Measurements from ENCODE around the gene CDR2. TPM values are rescaled to one million over a fixed set of nuclear protein-coding genes. Genes with fewer than 3 reads are reported as not detected.
"Not testable (repeated sequence)": the region's sequence is repeated elsewhere in the genome, so short reads cannot be mapped to it uniquely, and the experiment has no call there.

The CDR2 gene
- total and polyA plus RNA-seq, 2 experiments from 2014 or later: 26.7 to 30.9 TPM

- DNase-seq (ENCODE audit: low spot score): peak; percentile 57
- H3K27ac ChIP-seq: peak overlapping the region; percentile 80
- no peak overlapping the region for H3K4me3 ChIP-seq
- no peaks in the 10 kb centered on the region for H3K27me3 ChIP-seq
- H3K9me2 ChIP-seq (replicated peaks; ENCODE audit: insufficient read depth): no peaks in the 10 kb centered on the region
- WGBS (ENCODE audit: low lambda C conversion rate, missing lambda C conversion rate): 37% methylated on average over 3 of the region's 3 CpGs
- H3K4me1 ChIP-seq (ENCODE audit: insufficient read depth): peaks cover 18% of the 10 kb centered on the region
- TF ChIP-seq EZH2phosphoT487 (IDR thresholded peaks at IDR 0.05; ENCODE audit: low read depth, severe bottlenecking, unreplicated experiment) (no peak), CTCF (IDR thresholded peaks at IDR 0.05; ENCODE audit: poor library complexity) (no peak), EZH2 (IDR thresholded peaks at IDR 0.05; ENCODE audit: borderline replicate concordance) (no peak)
- H3K4me2 ChIP-seq: peak overlapping the region; percentile 14
- H4K20me1 ChIP-seq (ENCODE audit: insufficient read depth, poor library complexity, severe bottlenecking): no peaks in the 10 kb centered on the region
- H3K36me3 ChIP-seq (replicated peaks; ENCODE audit: insufficient read depth, low read depth): no peaks in the 10 kb centered on the region
- H2AFZ ChIP-seq: no peak overlapping the region
- H3K79me2 ChIP-seq: peaks cover 45% of the 10 kb centered on the region
- no peaks in the 10 kb centered on the region for H3K9me3 ChIP-seq (ENCODE audit: low read depth)
Observed at GRCh38 chr16:22353191-22353919, 21.1 kb downstream of the CDR2 start.

- no peaks in the 10 kb centered on the region for H4K20me1 ChIP-seq (ENCODE audit: insufficient read depth, poor library complexity, severe bottlenecking)
- peaks cover 43% of the 10 kb centered on the region for H3K79me2 ChIP-seq
Observed at GRCh38 chr16:22352723-22353122, 21.7 kb downstream of the CDR2 start.

GRCh38 chr16:22352140-22352539, 22.3 kb downstream of the CDR2 start:
- no peaks in the 10 kb centered on the region for H3K27me3 ChIP-seq
- H3K4me2 ChIP-seq: no peak overlapping the region

More at GRCh38 chr16:22352723-22353122, 21.7 kb downstream of the CDR2 start:
- no peaks in the 10 kb centered on the region for H3K36me3 ChIP-seq (replicated peaks; ENCODE audit: insufficient read depth, low read depth)
- no peak overlapping the region for H2AFZ ChIP-seq
- no peaks in the 10 kb centered on the region for H3K9me2 ChIP-seq (replicated peaks; ENCODE audit: insufficient read depth)
- peaks cover 18% of the 10 kb centered on the region for H3K4me1 ChIP-seq (ENCODE audit: insufficient read depth)
- no peak overlapping the region for H3K4me2 ChIP-seq
- WGBS (ENCODE audit: low lambda C conversion rate, missing lambda C conversion rate): 88% methylated on average over 5 of the region's 5 CpGs
- H3K27me3 ChIP-seq: no peaks in the 10 kb centered on the region
- peak overlapping the region; percentile 80 for H3K27ac ChIP-seq
- TF ChIP-seq CTCF (IDR thresholded peaks at IDR 0.05; ENCODE audit: poor library complexity) (no peak), EZH2phosphoT487 (IDR thresholded peaks at IDR 0.05; ENCODE audit: low read depth, severe bottlenecking, unreplicated experiment) (no peak), EZH2 (IDR thresholded peaks at IDR 0.05; ENCODE audit: borderline replicate concordance) (no peak)
- DNase-seq (ENCODE audit: low spot score): no peak
- H3K9me3 ChIP-seq (ENCODE audit: low read depth): no peaks in the 10 kb centered on the region
- H3K4me3 ChIP-seq: no peak overlapping the region

GRCh38 chr16:22351017-22351416, 23.4 kb downstream of the CDR2 start:
- H3K4me2 ChIP-seq; H3K27me3 ChIP-seq; H2AFZ ChIP-seq; H3K27ac ChIP-seq; H3K36me3 ChIP-seq (replicated peaks; ENCODE audit: insufficient read depth, low read depth); H3K9me3 ChIP-seq (ENCODE audit: low read depth); DNase-seq (ENCODE audit: low spot score); H4K20me1 ChIP-seq (ENCODE audit: insufficient read depth, poor library complexity, severe bottlenecking); H3K4me3 ChIP-seq; H3K9me2 ChIP-seq (replicated peaks; ENCODE audit: insufficient read depth): not testable (repeated sequence)
- H3K4me1 ChIP-seq (ENCODE audit: insufficient read depth): peaks cover 18% of the 10 kb centered on the region
- peaks cover 31% of the 10 kb centered on the region for H3K79me2 ChIP-seq
- WGBS (ENCODE audit: low lambda C conversion rate, missing lambda C conversion rate): 99% methylated on average over 6 of the region's 6 CpGs

More at GRCh38 chr16:22352140-22352539, 22.3 kb downstream of the CDR2 start:
- Histone ChIP-seq H3K4me1 (ENCODE audit: insufficient read depth) (peaks cover 18% of the 10 kb centered on the region), H3K27ac (peak overlapping the region; percentile 80), H3K79me2 (peaks cover 37% of the 10 kb centered on the region), H3K36me3 (replicated peaks; ENCODE audit: insufficient read depth, low read depth) (no peaks in the 10 kb centered on the region), H2AFZ (no peak overlapping the region), H3K9me3 (ENCODE audit: low read depth) (no peaks in the 10 kb centered on the region), H3K9me2 (replicated peaks; ENCODE audit: insufficient read depth) (no peaks in the 10 kb centered on the region), H4K20me1 (ENCODE audit: insufficient read depth, poor library complexity, severe bottlenecking) (no peaks in the 10 kb centered on the region), H3K4me3 (no peak overlapping the region)
- no peak for DNase-seq (ENCODE audit: low spot score)
- TF ChIP-seq EZH2phosphoT487 (IDR thresholded peaks at IDR 0.05; ENCODE audit: low read depth, severe bottlenecking, unreplicated experiment): no peak
- TF ChIP-seq CTCF (IDR thresholded peaks at IDR 0.05; ENCODE audit: poor library complexity): no peak
- TF ChIP-seq EZH2 (IDR thresholded peaks at IDR 0.05; ENCODE audit: borderline replicate concordance): no peak
- 92% methylated on average over 6 of the region's 6 CpGs for WGBS (ENCODE audit: low lambda C conversion rate, missing lambda C conversion rate)
